GM19238 (cell line): Measurements from ENCODE around the gene PRTG.
A peak's percentile ranks its signal among the peaks of the same experiment; 100 is the strongest.
"Not testable (repeated sequence)": the region's sequence is repeated elsewhere in the genome, so short reads cannot be mapped to it uniquely, and the experiment has no call there.

ENCODE experiments used
- DNase-seq: peaks from one replicate; pipeline ENCODE4 v3.0.0; 2011; ENCODE audit warnings: low spot score; ENCODE audit not compliant: insufficient read length

Gene PRTG

DNA sequence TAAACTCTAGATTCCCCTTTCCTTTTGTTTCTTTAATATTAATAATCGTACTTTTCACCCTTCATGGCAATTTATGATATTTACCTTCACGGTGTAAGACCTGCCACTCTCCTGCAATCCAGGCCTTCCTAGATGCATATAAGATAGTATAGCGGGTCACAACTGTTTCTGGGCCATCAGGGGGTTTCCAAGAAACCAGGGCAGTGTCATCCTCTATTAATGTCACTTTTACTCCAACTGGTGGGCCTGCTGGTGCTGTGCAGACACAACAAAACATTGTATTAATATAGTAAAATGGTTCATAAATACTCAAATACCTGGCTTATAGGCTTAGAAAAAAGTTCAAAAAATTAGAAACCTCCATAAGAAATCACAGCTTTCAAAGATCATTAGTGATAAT, 105.9 kb downstream of the PRTG start:
- no peak for DNase-seq

DNA sequence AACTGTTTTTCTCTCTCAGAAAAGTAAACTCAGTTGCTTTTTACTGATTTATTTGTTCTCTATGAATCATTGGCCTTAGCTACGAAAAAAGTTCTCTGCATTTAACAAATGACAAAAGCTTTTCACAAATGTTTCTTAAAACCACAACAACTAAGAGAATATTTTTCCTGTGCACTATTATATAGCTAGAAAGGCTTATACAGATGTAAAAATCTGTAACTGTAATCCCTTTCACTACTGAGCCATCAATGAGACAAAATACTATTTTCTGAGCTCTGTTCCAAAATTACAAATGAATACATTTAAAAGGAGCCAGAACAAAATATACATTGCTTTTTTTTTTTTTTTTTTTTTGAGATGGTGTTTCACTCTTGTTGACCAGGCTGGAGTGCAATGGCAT, 109.2 kb downstream of the PRTG start:
- no peak for DNase-seq

DNA sequence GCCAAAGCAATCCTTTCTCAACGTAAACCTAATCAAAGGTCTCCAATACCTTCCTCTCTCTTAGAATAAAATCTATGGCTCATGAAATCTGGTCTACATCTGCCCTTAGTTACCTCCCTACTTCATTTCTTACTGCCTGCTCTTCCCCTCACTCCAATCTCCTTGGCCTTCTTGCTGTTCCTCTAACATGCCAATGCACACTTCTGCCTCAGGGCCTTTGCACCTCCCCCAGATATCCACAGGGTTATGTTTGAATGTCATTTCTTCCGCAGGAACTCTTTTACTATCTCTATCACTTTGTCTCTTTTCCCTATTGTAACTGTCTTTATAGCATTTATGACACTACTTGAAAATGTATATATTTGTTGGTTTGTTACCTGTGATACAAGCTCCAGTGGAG, 110.5 kb downstream of the PRTG start:
- DNase-seq = no peak

DNA sequence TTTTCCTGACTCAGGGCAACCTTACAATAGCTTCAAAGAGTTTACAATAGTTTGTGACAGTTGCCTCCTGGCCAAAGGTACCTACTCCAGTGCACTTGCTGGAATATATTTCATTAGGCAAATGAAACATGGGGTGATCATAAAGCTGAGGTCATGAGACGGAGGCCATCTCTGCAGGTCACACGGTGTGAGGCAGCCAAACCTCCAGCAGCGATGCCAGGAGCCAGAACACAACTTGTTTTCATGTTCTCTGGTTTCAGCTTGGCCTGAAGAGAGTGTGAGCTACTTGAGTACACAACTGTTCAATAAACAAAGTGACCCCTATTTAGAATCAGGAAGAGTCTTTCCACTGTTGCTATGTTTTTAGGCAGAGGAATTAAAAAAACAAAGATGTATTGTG, 112.1 kb downstream of the PRTG start:
- DNase-seq = no peak

DNA sequence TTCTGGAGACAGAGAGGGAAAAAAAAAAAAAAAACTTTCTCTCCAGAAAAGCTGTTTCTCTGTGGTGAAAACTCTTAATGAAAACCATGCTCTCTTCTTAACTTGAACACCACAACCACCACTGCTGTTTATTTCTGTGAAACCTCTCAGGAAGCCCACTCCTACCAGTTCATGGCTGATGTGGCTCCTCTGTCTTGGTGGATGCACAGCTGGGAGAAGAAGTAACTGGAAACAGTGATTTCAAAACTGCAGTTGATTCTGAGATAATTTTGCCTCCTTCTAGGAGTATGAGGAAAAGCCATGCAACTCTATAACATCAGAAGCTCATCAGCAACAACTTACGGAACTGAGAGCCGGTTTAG, 114.6 kb downstream of the PRTG start:
- no peak for DNase-seq

DNA sequence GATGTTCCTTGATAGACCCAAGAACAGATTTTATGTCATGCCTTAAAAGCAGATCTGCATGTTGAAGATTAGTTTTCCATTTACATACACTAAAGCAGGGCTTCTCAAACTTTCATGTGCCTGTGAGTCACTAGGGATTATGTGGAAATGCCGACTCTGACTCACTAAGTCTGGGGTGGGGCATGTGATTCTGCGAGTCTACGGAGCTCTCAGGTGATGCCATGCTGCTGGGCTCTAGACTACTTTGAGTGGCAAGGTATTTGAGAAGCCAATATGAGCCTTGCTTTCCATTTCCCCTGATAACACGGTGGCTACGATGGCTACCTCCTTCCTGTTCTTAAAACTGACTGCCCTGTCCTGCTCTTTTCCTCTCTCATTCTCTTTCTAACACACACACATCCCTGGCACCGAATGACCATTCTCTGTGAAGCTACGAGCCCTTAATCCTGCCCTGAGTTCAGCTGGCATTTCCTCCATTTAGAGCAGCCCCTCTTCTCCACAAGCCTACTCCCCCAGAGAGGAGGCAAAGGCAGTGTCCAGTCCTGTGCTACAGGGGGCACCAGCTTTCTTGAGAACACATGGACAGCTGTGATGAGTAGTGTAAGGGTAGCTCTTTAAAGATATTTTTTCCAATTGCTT, 115.1 kb downstream of the PRTG start:
- no peak for DNase-seq

DNA sequence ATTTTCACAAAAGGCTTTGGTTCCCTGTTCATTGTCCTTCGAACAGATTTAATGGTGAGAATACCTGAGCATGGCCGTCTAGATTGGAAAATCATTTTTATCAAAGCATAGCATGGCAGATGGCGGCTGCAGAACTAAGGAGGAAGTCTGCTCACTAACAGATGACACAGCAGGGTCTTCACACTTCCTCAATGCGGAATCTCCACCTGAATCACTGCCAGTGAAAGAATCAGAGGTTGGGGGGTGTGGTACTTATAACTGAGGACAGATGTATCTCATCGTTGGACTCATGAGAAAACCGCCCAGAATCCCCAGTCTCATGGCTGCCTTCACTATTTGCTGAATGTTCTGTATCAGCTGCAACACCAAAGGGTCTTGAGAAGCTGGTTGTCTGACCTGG, 123.2 kb downstream of the PRTG start:
- DNase-seq = no peak

DNA sequence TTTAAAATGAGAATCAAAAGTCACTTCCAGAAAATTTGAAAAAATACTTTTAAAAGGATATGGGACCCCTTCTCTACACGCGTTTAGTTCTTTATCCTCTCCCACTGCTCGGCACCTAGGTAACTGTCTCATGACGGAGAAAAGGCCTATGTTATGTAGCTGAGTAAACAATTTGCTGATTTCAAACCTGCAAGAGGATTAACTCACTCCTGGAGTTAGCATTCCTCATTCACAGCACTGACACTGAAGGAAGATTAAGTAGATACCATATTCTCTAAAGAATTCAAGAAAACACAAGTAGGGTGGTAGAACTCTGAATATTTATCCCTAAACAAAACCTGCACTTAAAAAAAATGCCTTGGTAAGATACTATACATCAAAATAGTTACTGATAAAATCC, 124.6 kb downstream of the PRTG start:
- DNase-seq = no peak

DNA sequence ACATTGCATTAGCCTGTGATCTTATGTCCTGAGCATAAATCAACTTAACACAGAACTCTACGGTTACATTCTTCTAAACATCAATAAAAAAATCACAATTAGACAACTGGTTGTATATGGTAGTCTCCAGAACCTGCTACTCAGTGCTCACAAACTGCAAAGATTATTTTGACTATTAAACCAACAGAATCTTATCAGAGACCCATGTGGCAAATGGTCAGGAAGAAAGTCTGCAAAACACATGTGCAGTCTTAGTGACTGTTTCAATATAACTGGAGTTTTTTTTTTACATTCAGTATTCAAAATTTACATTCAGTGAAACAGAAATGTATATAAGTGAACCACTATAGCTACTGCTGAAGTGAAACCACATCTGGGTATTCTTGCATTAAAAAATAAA, 127.5 kb downstream of the PRTG start:
- no peak for DNase-seq

DNA sequence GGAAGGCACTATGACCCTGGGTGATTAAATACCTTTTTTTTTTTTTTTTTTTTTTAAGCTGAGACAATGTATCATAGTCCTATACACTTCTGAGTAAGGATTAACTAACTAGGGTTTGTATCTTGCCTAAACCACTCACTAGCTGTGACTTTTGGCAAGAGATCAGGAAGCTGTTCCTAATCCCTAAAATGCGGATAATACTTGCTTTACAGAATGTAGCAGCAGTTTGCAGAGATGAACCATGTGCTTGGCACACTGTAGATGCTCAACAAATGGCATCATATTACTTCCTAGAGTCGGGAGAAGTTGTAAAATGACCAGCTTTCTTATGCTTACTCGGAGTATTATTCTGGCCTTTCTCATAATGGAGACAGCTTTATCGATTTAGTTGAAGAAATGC, 129.2 kb downstream of the PRTG start:
- DNase-seq = no peak

DNA sequence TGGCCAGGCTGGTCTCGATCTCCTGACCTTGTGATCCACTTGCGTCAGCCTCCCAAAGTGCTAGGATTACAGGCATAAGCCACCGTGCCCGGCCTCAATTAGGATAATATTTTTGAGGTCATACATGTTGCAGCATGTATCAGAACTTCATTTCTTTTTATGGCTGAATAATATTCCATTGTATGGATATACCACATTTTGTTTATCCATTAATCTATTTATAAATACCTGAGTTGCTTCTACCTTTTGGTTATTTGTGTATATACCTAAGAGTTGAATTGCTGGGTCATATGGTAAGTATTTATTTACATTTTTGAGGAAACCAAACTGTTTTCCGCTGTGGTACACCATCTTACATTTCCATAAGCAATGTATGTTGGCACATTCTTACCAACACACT, 136.7 kb downstream of the PRTG start:
- DNase-seq = no peak

DNA sequence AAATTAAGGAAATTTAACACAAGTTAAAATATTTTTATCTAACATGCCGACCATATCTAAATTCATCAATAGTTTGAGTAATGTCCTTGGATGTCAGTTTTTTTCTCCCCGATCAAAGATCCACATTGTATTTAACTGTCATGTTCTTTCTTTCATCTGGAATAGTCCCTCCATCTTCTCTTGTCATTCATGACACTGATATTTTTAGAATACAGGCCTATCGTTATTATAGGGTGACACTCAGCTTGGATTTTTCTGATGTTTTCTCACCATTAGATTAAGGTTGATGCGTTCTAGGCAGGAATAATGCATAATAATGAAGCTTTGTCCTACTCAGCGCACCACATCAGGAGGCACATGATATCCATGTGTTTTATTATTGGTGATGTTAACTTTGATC, 141.6 kb downstream of the PRTG start:
- DNase-seq = no peak

DNA sequence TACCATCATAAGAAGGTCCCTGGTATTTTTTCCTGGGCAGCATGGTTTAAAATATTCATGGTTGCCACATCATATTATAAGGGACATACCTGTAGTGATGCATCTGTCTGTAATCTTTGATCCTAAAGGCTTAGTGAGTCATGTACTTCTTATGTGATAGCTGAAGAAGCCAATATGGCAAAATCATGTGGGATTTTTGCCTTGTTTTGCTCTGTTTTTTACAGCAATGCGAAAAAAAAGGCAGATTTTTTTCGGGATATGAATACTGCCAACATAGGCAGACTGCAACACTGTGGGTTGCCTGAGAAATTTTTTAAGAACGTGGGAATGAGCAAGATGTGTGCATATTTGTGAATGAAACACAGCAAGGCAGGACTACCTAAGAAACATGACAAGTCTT, 143.5 kb downstream of the PRTG start:
- no peak for DNase-seq

DNA sequence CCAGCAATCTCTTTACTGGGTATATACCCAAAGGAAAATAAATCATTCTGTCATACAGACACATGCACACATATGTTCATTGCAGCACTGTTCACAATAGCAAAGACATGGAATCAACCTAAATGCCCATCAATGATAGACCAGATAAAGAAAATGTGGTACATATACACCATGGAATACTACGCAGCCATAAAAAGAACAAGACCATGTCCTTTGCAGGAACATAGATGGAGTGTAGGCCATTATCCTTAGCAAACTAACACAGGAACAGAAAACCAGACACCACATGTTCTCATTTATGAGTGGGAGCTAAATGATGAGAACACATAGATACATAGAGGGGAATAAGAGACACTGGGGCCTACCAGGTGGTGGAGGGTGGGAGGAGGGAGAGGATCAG, 149.9 kb downstream of the PRTG start:
- DNase-seq = not testable (repeated sequence)

DNA sequence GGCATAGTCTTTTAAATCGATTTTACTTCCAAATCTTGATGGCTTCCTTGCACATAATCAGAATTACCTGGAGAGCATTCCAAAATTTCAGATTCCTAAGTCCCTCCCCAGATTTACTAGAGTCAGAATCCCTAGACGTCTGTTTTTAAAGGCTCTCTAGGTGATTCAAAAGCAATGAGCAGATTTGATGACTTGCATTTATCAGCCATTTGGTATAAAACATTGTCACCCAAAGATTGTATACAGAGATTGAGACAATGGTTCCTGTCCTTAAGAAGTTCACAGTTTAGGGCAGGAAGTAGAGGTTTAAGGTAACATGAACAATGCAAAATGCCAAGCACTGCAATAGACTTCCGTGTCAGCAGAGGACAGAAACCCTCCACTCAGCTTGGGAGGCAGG, 152.2 kb downstream of the PRTG start:
- DNase-seq = no peak

DNA sequence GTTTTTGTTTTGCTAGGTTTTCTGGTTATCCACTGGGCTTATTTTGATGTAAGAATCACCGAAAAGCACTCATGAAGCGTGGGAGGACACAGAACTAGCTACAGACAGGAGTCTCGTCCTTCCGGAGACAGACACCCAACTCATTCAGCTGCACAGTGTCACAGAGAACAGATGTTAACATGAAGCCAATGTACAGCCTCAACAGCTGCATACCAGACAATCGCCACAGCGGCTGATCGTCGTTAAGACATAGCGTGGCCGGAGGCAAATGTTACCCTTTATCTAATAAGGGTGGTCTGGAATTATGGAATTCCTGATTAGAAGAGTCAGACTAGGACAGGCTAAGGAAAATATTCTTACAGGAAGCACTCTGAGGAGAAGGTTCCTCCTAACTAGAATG, 153.7 kb downstream of the PRTG start:
- DNase-seq = no peak

DNA sequence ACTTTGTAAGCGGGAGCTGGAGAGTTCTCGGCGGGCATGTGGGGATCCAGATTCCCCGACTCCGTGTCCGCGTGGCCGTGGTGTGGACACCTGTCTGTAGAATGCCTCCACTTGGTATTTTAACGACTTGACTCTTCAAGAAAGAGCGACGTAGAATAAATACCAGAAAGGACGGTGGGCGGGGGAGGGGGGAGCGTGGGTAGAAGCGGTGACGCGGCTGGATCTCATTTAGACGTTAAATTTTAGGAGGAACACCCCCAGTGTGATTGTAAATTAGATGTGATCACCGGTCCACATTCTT, 154.2 kb downstream of the PRTG start:
- DNase-seq = no peak

DNA sequence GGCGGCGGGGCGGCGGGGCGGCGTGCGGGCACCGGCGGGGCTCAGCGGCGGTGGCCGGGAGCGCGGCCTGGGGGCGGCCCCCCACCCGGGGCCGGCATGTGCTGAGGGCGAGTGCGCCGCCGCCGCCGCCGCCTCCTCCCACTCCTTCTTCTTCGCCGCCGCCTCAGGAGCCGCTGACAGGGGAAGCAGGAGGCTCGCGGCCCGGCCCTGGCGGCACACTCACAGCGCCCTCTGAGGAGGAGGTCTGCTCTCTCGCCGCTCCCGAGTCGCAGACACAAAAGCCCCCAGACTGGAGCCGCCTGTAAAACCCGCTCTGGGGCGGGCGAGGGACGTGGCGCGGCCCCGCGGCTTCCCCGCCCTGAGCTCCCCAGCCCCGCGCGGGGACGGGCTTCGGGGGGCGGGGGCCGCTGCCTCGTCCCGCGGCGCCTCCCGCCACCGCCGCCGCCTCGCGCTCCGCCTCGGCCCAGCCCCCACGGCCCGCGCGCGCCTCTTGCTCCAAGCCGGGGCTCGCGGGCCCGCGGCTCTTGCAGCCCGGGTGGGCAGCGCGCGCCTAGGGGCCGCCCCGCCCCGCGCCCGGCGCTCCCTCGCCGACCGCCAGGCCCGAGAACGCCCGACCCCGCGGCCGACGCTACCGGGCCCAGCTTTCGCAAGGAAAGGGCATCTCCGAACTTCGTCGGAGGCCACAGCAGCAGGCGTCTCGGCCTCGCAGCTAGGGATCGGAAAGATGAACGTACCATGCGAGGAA, 154.7 kb downstream of the PRTG start, which contains the start of gene PYGO1:
Gene PYGO1, minus strand, starts transcription at position 276 of the 745 bp plus-strand sequence. CDS start 462 bp downstream, outside the sequence.
- DNase-seq = peak; percentile 30

DNA sequence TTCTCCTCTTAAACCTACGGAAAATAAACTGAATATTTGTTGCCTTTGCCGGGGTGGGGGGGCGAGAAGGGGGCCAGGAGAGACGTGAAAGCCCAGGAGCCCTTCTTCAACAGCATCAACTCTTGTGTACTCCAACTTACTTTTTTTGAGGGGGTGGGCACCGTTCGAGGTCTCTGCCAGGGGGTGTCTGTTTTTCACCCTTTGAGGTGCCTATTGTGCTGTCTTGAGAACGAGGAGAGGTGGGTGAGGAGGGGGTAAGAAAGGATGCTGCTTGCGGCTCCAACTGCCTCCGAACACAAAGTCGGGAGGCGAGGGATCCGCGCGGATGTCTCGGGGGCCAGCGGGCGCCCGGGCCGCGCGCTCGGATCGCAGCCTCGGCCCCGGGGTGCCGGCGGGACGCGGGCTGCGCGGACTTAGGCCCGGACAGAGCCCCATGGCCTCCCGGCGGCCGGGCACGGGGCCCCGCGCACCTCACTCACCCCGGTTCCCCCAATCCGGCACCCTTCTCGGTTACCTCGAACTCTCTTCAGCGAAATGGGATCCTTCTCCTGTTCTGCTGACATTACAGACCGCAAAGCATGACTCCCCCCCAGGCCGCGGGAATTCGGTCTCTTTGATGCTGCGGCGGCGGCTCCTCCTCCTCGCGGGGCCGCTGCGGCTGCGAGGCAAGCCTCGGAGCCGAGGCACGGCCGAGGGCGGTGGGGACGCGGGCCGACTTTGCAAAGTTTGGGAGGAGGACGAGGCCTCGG, 155.5 kb downstream of the PRTG start:
- peak; percentile 7 for DNase-seq

DNA sequence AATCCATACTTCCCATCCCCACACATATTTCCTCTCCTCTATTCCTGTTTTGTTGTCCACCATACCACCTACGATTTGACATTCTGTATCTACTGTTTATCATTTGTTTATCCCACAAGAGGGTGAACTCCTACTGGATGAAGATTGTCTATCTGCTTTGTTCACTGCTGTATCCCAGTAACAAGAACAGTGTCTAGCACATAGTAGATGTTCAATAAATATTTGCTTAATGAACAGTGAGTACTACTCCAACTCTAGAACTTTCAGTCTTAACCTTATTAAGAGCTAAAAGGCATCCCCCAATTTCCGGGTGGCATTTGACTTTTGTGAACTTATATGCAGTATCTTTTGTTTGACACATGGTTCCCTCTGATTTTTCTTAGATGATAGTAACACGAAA, 156.1 kb downstream of the PRTG start:
- no peak for DNase-seq

DNA sequence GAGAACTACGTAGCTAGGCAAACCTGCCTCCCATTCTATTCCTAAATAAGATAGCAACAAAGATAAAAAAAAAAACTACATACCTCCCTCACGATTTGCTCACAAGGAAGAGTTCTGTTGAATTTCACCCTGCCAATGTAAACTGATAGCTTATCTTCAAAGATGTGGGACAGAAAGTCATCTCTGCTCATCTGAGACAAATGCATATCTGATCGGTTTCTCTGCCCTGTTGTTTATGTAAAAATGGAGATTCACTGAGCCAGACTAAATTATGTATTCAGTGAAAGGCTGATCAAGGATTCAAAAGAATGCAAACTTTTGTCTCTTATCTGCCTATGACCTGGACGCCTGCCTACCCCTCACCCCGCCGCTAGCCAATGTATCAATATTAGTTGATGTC, 166.0 kb downstream of the PRTG start:
- DNase-seq = no peak

DNA sequence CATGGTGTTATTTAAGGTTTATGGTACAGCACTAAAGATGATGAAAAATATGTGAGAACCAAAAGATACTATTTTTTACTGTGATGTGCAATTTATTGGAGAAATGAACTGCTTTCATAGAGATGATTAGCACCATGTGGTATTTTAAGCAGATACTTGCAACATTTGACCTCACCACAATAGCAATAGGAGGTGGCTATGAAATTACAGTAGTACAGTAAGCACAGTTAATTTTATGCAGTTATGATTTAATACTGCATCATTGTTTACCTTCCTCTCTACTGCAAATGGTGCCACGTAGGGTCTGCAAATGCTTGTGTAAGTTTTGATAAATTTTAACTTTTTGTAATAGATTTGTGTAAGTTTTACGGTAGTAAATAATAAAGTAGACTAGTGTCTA, 168.9 kb downstream of the PRTG start:
- no peak for DNase-seq

DNA sequence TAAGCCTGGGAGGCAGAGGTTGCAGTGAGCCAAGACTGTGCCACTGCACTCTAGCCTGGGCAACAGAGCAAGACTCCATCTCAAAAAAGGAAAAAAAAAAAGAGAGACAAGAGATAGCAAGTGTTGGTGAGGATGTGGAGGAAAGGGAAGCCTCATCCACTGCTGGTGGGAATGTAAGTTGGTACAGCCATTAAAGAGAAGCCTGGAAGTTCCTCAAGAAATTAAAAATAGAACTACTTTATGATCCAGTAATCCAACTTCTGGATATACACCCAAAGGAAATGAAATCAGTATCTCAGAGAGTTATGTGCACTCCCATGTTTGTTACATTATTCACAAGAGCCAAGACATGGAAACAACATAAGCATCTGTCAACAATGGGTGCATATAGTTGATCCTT, 169.7 kb downstream of the PRTG start:
- no peak for DNase-seq
